BJ (cell line): ENCODE data around the gene CARMIL1. TPM values are rescaled to one million over a fixed set of nuclear protein-coding genes. Genes with fewer than 3 reads are reported as not detected.

ENCODE experiments used
- CTCF ChIA-PET: fragments of 350-600 bp; formaldehyde crosslinking; extraction: SDS; loops from one replicate; lab custom pipeline; 2021; ENCODE audit warnings: antibody characterized with exemption, inconsistent platforms; lab: Yijun Ruan, JAX
- POLR2A ChIA-PET: fragments of 300-600 bp; sonication (Branson Sonifier 250); formaldehyde crosslinking; extraction: SDS; loops from one replicate; lab custom pipeline; 2021; ENCODE audit warnings: antibody characterized with exemption; lab: Charles Lee
- DNase-seq: peaks from one replicate; pipeline ENCODE4 v3.0.0-alpha.2; 2011; ENCODE audit warnings: low read depth
- H3K27me3 ChIP-seq: 2 replicates; pipeline ENCODE4 v1.6.0; 2011; ENCODE audit warnings: low read length; ENCODE audit not compliant: control insufficient read depth, insufficient read depth
- H3K36me3 ChIP-seq: 2 replicates; pipeline ENCODE4 v1.5.1; 2011; ENCODE audit warnings: low read length; ENCODE audit not compliant: control insufficient read depth, insufficient read depth
- H3K4me3 ChIP-seq: 2 replicates; pipeline ENCODE4 v1.5.1; 2011; ENCODE audit warnings: low read depth, mild to moderate bottlenecking, control low read depth, low read length
- CTCF ChIP-seq: IDR thresholded peaks from 2 replicates; pipeline ENCODE4 v1.5.1; 2011; ENCODE audit warnings: low read depth, mild to moderate bottlenecking, control low read depth, inconsistent platforms, low read length, moderate library complexity; ENCODE audit not compliant: insufficient read depth
- polyA plus RNA-seq: library from polyadenylated mRNA; depleted of rRNA; stranded (reverse); fragments of >200 nt; gene quantifications from 2 replicates; pipeline ENCODE4 v1.2.3, GENCODE V29; 2011

The CARMIL1 gene
- polyA plus RNA-seq, 1 experiment: 3.7 TPM

DNA sequence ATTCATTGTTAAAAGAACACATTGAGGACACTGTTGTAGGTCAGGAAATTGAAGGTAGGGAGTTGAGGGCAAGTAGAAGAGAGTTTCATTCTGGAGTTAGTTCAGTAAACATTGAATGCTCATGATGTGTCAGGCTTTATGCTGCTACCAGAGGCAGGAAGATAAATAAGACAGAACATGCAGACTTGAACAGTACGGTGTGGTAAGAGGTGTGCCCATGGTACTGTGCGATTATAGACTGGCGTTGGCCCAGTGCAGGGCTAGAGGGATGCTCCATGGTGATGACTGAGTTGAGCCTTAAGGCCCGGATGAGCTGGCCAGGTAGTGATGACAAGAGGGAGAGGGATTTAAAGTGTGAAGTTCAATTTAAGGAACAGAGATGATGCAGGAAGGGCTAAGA lies 50.8 kb downstream of the CARMIL1 start:
- TF ChIP-seq CTCF: no peak
- ChIA-PET CTCF (no interaction called here), POLR2A (no interaction called here)
- H3K27me3 ChIP-seq: no peaks in the 10 kb centered on the region
- DNase-seq: no peak
- no peaks in the 10 kb centered on the region for H3K36me3 ChIP-seq
- no peak overlapping the region for H3K4me3 ChIP-seq

GRCh38 chr6:25330796-25331685 lies 51.9 kb downstream of the CARMIL1 start:
- no peak for TF ChIP-seq CTCF
- no peak for DNase-seq
- POLR2A ChIA-PET: no interaction called here
- CTCF ChIA-PET: no interaction called here
- Histone ChIP-seq H3K36me3 (no peaks in the 10 kb centered on the region), H3K27me3 (no peaks in the 10 kb centered on the region), H3K4me3 (no peak overlapping the region)

GRCh38 chr6:25332165-25332564 lies 53.0 kb downstream of the CARMIL1 start:
- no peak overlapping the region for H3K4me3 ChIP-seq
- H3K27me3 ChIP-seq: no peaks in the 10 kb centered on the region
- ChIA-PET CTCF (interaction anchor here (0.6 to 1.2 kb wide), 2 partner anchors 8 to 37 kb away, joined by 3 to 5 read pairs; no protein-coding TSS in a partner anchor), POLR2A (no interaction called here)
- H3K36me3 ChIP-seq: no peaks in the 10 kb centered on the region
- no peak for TF ChIP-seq CTCF
- DNase-seq: no peak

DNA sequence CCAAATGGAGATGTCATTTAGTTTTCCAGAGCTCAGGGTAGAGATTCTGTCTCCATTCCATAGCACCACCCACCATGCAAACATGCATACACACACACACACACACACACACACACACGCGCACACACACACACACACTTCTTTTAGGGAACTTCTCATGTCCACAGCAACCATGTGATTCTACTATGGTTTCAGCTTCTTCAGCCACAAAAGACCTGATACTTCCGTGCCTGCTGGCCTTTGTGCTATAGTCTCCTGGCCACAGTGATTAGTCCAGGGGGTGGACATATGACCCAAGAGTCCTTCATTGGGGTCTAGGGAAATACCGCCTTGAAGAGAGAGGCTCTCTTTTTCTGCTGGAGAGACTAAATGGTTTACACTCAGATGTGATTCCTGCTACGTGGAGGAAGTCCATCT lies 53.5 kb downstream of the CARMIL1 start:
- H3K27me3 ChIP-seq: no peaks in the 10 kb centered on the region
- DNase-seq: no peak
- no peaks in the 10 kb centered on the region for H3K36me3 ChIP-seq
- POLR2A ChIA-PET: no interaction called here
- CTCF ChIA-PET: interaction anchor here (0.6 to 1.2 kb wide), 2 partner anchors 9 to 37 kb away, joined by 3 to 5 read pairs; no protein-coding TSS in a partner anchor
- H3K4me3 ChIP-seq: no peak overlapping the region
- TF ChIP-seq CTCF: no peak

DNA sequence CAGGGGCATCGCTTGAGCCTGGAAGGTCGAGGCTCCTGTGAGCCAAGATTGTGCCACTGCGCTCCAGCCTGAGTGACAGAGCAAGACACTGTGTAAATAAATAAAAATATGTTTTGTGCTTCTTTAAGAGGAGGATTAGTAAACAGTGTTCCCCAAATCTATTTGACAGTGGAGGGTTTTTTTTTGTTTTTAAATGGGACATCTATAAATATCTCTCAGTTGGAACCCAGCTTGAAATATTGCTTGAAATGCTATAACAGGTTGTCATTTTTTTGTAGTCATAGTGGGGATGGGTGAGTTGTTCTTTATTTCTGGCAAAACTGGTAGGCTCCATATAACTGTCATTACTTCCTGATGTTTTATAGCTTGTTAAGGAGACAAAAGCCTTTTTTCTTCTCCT lies 54.3 kb downstream of the CARMIL1 start:
- DNase-seq: no peak
- CTCF ChIA-PET: no interaction called here

More for the DNA sequence above, 54.3 kb downstream of the CARMIL1 start:
- Histone ChIP-seq H3K36me3 (no peaks in the 10 kb centered on the region), H3K4me3 (no peak overlapping the region), H3K27me3 (no peaks in the 10 kb centered on the region)
- no peak for TF ChIP-seq CTCF
- POLR2A ChIA-PET: no interaction called here
